Right atrium auricular region (tissue), 2 donors: ENCODE measurements around the gene BOLA1. TPM values are rescaled to one million over a fixed set of nuclear protein-coding genes. Genes with fewer than 3 reads are reported as not detected.

Source experiments
- DNase-seq: peaks from one replicate; pipeline ENCODE4 v3.0.0-alpha.2; 2019; ENCODE audit warnings: low spot score
- H3K27ac ChIP-seq, 2 donors: fragments of 200-600 bp; sonication (generic); 1 replicate in 1 of 2; 2 replicates in 1 of 2; pipeline ENCODE4 v1.5.1; 2016 to 2019
- H3K27me3 ChIP-seq, 2 donors: fragments of 200-600 bp; sonication (generic); one replicate each; pipeline versions ENCODE4 v1.5.1 to v1.6.0; 2017 to 2019
- H3K36me3 ChIP-seq: fragments of 200-600 bp; sonication (generic); one replicate; pipeline ENCODE4 v1.5.1; 2016
- H3K4me1 ChIP-seq, 2 donors: fragments of 200-600 bp; sonication (generic); one replicate each; pipeline versions ENCODE4 v1.5.1 to v1.6.0; 2017 to 2019
- H3K4me3 ChIP-seq, 2 donors: fragments of 200-600 bp; sonication (generic); 1 replicate in 1 of 2; 2 replicates in 1 of 2; pipeline ENCODE4 v1.5.1; 2017 to 2019; ENCODE audit warnings: mild to moderate bottlenecking in 1 of 2, moderate library complexity in 1 of 2
- H3K9me3 ChIP-seq, 2 donors: fragments of 200-600 bp; sonication (generic); one replicate each; pipeline ENCODE4 v1.5.1; 2019
- total RNA-seq, 2 donors: library from RNA; depleted of rRNA; stranded (reverse); fragments of >200 nt; gene quantifications; one replicate each; pipeline ENCODE4 v1.1.0, GENCODE V29; 2016
- TF ChIP-seq, protein P1 (sequence below), 2 donors: fragments of 200-600 bp; sonication (generic); IDR thresholded peaks; one replicate each; pipeline ENCODE4 v1.5.1; 2019; ENCODE audit warnings: antibody characterized with exemption in 2 of 2

BOLA1 gene
- total RNA-seq, 2 donors from 2014 or later, result 26.3 to 28.0 TPM

DNA sequence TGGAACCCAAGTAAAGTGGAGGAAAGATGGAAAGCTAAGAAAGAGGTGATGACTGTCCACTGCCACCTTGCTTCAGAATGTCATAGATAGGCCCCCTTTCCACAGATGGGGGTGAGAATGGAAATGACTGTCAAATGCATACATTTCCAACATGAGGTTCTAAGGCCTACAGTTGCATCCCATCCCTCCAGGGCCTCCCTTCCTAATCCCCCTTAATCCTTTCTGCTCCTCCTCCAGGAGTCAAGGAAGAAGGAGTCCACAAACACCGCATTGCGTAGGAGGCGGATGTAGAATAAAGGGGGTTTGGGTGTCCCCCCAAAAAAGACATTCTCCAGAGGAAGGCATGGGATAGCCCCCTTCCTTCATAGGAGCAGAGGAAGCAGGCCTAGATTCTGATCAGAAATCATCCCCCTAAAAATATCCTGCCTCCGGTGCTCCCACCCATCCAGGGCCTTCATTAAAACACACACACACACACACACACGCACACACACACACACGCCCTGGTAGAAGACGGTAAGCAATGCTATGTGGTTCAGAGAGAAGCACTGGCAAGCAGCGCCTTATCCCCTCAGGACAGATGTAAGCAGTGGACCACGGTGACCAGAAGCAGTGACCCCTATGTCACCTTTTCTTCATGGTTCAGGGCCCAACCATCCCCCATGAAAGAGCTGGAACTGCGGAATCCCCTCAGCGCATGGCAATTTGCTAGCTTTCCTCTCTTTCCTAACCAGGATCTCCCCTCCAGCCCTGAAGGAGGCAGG is 16.2 kb downstream of the BOLA1 start:
- Histone ChIP-seq H3K27me3 (no peaks in the 10 kb centered on the region), H3K4me3 (no peak overlapping the region), H3K4me1 (peaks cover 0 to 15% of the 10 kb centered on the region in 2 donors), H3K27ac (no peak overlapping the region), H3K9me3 (no peaks in the 10 kb centered on the region), H3K36me3 (no peaks in the 10 kb centered on the region)
- TF ChIP-seq, protein P1, sequence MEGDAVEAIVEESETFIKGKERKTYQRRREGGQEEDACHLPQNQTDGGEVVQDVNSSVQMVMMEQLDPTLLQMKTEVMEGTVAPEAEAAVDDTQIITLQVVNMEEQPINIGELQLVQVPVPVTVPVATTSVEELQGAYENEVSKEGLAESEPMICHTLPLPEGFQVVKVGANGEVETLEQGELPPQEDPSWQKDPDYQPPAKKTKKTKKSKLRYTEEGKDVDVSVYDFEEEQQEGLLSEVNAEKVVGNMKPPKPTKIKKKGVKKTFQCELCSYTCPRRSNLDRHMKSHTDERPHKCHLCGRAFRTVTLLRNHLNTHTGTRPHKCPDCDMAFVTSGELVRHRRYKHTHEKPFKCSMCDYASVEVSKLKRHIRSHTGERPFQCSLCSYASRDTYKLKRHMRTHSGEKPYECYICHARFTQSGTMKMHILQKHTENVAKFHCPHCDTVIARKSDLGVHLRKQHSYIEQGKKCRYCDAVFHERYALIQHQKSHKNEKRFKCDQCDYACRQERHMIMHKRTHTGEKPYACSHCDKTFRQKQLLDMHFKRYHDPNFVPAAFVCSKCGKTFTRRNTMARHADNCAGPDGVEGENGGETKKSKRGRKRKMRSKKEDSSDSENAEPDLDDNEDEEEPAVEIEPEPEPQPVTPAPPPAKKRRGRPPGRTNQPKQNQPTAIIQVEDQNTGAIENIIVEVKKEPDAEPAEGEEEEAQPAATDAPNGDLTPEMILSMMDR (IDR thresholded peaks at IDR 0.05), result no peak
- DNase-seq, result no peak

- DNase-seq, result no peak
- no peaks in the 10 kb centered on the region for H3K9me3 ChIP-seq
- TF ChIP-seq, protein P1 (IDR thresholded peaks at IDR 0.05), result no peak
- no peak overlapping the region for H3K27ac ChIP-seq
- no peaks in the 10 kb centered on the region for H3K27me3 ChIP-seq
- H3K36me3 ChIP-seq, result no peaks in the 10 kb centered on the region
- H3K4me3 ChIP-seq, result peak overlapping the region in 1 of 2 donors; percentile 56
- H3K4me1 ChIP-seq, result peaks cover 0 to 15% of the 10 kb centered on the region in 2 donors
Observed at GRCh38 chr1:149916193-149916897, 17.0 kb downstream of the BOLA1 start.

DNA sequence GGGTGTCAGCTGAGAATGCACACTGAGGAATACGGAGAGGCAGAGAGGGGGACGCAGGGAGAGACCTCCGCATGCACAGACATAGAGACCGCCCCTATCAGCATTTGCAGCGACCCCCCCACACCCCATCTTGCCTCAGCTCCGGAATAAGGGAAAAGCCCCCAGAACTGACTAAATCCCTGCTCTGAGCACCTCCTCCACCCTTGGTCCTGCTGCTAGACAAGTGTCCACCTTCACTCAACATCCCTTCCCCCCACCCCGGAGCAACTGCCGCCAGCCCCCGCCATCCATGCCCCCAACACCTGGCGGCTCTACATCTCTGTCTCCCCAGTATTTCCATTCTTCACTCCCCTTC is 17.5 kb downstream of the BOLA1 start:
- no peak for DNase-seq
- Histone ChIP-seq H3K27ac (no peak overlapping the region), H3K9me3 (no peaks in the 10 kb centered on the region), H3K4me1 (peaks cover 0 to 15% of the 10 kb centered on the region in 2 donors), H3K4me3 (peak overlapping the region; percentile 52 to 56), H3K27me3 (no peaks in the 10 kb centered on the region), H3K36me3 (no peaks in the 10 kb centered on the region)
- TF ChIP-seq, protein P1 (IDR thresholded peaks at IDR 0.05), result no peak

DNA sequence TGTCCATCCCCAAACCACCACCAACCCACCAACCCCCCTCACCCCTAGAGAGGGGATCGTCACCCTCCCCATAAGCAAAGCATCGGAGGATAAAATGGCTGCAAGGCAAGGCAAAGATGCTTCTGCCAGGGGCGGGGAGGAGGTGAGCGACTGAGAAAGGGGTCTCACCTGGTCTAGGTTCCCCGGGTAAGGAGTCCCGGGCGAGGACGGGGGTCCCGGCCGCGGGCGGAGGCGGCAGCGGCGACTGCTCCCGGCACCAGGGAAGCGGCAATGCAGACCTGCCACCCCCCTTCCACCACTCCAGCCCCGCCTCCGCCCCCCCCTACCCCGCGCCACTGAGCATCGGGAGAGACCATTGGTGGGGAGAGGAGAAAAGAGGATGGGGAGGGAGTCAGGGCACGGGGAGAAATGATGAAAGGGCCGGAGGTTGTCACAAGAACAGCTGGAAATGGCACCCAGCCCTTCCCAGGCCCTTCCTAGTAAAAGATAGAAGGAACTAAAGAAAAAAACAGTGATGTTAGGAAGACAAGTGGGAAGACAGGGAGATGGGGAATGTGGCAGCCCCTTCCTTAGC is 18.3 kb downstream of the BOLA1 start, which contains the start of gene SV2A:
SV2A (minus strand) TSS at position 274 of the 574 bp plus-strand sequence. CDS start 4,004 bp downstream, outside the sequence.
- H3K4me3 ChIP-seq, result peak within 1 kb of the TSS; percentile 52 to 56
- peaks cover 3% of the 10 kb centered on the region for H3K36me3 ChIP-seq
- H3K27me3 ChIP-seq, result no peaks in the 10 kb centered on the region
- TF ChIP-seq, protein P1 (IDR thresholded peaks at IDR 0.05), result no peak
- H3K4me1 ChIP-seq, result peaks cover 0 to 15% of the 10 kb centered on the region in 2 donors
- peak within 1 kb of the TSS in 1 of 2 donors; percentile 21 for H3K27ac ChIP-seq
- H3K9me3 ChIP-seq, result no peaks in the 10 kb centered on the region
- no peak for DNase-seq

DNA sequence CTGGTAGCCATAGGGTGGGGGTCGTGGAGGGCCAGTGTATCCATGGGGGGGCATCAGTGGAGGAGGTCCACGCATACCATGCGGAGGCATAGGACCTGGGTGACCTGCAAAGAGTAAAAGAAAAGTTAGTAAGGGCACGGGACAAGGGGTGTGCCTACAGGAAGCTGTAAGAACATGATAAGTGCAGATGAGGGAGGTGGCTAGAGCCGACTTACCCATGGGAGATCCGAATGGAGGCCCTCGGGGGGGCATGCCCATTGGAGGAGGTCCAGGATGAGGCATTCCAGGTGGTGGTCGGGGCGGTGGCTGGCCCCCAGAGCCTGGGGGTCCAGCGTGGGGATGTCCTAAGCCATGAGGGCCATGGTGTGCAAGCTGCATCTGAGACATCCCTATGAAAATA is 24.3 kb downstream of the BOLA1 start:
- Histone ChIP-seq H3K27ac (no peak overlapping the region), H3K9me3 (no peaks in the 10 kb centered on the region), H3K36me3 (peaks cover 44% of the 10 kb centered on the region), H3K27me3 (no peaks in the 10 kb centered on the region), H3K4me3 (no peak overlapping the region), H3K4me1 (peaks cover 0 to 24% of the 10 kb centered on the region in 2 donors)
- TF ChIP-seq, protein P1 (IDR thresholded peaks at IDR 0.05), result no peak
- no peak for DNase-seq
